H9 (cell line): ENCODE data around the gene NRP2. TPM values are rescaled to one million over a fixed set of nuclear protein-coding genes. Genes with fewer than 3 reads are reported as not detected.

Source experiments
- DNase-seq: peaks from one replicate; pipeline ENCODE4 v3.0.0-alpha.2; 2017
- H2AFZ ChIP-seq: one replicate; pipeline ENCODE4 v1.6.1; 2013; ENCODE audit warnings: mild to moderate bottlenecking, low read length, control low read depth, moderate library complexity
- H2AK5ac ChIP-seq: 2 replicates; pipeline ENCODE4 v1.6.1; 2013; ENCODE audit warnings: low read length, control low read depth, mixed read lengths; ENCODE audit not compliant: insufficient read length
- H2BK120ac ChIP-seq: one replicate; pipeline ENCODE4 v1.6.1; 2013; ENCODE audit warnings: low read depth, mild to moderate bottlenecking, low read length, control low read depth, inconsistent platforms; ENCODE audit not compliant: poor library complexity, severe bottlenecking
- H2BK12ac ChIP-seq: 2 replicates; pipeline ENCODE4 v1.6.1; 2013; ENCODE audit warnings: low read length, control low read depth, mixed read lengths, low read depth; ENCODE audit not compliant: insufficient read length
- H2BK15ac ChIP-seq: 2 replicates; pipeline ENCODE4 v1.6.1; 2013; ENCODE audit warnings: low read depth, low read length, control low read depth
- H2BK20ac ChIP-seq: one replicate; pipeline ENCODE4 v1.6.1; 2013; ENCODE audit warnings: low read depth, mild to moderate bottlenecking, low read length, control low read depth, inconsistent platforms; ENCODE audit not compliant: poor library complexity, severe bottlenecking
- H2BK5ac ChIP-seq: 2 replicates; pipeline ENCODE4 v1.6.1; 2013; ENCODE audit warnings: low read length, control low read depth, mixed read lengths; ENCODE audit not compliant: insufficient read length
- H3K14ac ChIP-seq: 2 replicates; pipeline ENCODE4 v1.6.1; 2013; ENCODE audit warnings: low read length, control low read depth; ENCODE audit not compliant: insufficient read depth
- H3K18ac ChIP-seq: 2 replicates; pipeline ENCODE4 v1.6.1; 2013; ENCODE audit warnings: low read depth, mild to moderate bottlenecking, mixed read lengths, low read length, control low read depth; ENCODE audit not compliant: insufficient read length
- H3K23ac ChIP-seq: 2 replicates; pipeline ENCODE4 v1.6.1; 2013; ENCODE audit warnings: low read length, control low read depth, mixed read lengths, low read depth; ENCODE audit not compliant: insufficient read length
- H3K23me2 ChIP-seq: 2 replicates; pipeline ENCODE4 v1.6.1; 2013; ENCODE audit warnings: low read depth, mild to moderate bottlenecking, mixed read lengths, low read length, control low read depth; ENCODE audit not compliant: insufficient read length, poor library complexity, severe bottlenecking
- H3K27ac ChIP-seq: 2 replicates; pipeline ENCODE4 v1.5.1; 2013; ENCODE audit warnings: low read length, control low read depth, mixed read lengths, low read depth; ENCODE audit not compliant: insufficient read length
- H3K27me3 ChIP-seq: 2 replicates; pipeline ENCODE4 v1.6.1; 2013; ENCODE audit warnings: low read length, control low read depth, inconsistent platforms; ENCODE audit not compliant: insufficient read depth
- H3K4ac ChIP-seq: 2 replicates; pipeline ENCODE4 v1.6.1; 2013; ENCODE audit warnings: low read depth, mild to moderate bottlenecking, control low read depth, inconsistent platforms, low read length, moderate library complexity
- H3K4me1 ChIP-seq: 2 replicates; pipeline ENCODE4 v1.6.1; 2013; ENCODE audit warnings: low read length, control low read depth, inconsistent platforms; ENCODE audit not compliant: insufficient read depth
- H3K4me2 ChIP-seq: 2 replicates; pipeline ENCODE4 v1.6.1; 2013; ENCODE audit warnings: low read length, control low read depth, mixed read lengths; ENCODE audit not compliant: insufficient read length, insufficient read depth
- H3K56ac ChIP-seq: 2 replicates; pipeline ENCODE4 v1.6.1; 2013; ENCODE audit warnings: low read depth, mild to moderate bottlenecking, mixed read lengths, low read length, control low read depth; ENCODE audit not compliant: insufficient read length
- H3K79me1 ChIP-seq: 2 replicates; pipeline ENCODE4 v1.6.1; 2013; ENCODE audit warnings: low read depth, mild to moderate bottlenecking, moderate library complexity, low read length, control low read depth, inconsistent platforms; ENCODE audit not compliant: insufficient read depth, poor library complexity, severe bottlenecking
- H3K79me2 ChIP-seq: 2 replicates; pipeline ENCODE4 v1.6.1; 2013; ENCODE audit warnings: low read length, control low read depth, inconsistent platforms; ENCODE audit not compliant: insufficient read depth
- H3K9ac ChIP-seq: 2 replicates; pipeline ENCODE4 v1.6.1; 2013; ENCODE audit warnings: low read length, control low read depth, mixed read lengths; ENCODE audit not compliant: insufficient read length; ENCODE audit errors: extremely low read depth
- H3K9me3 ChIP-seq: one replicate; pipeline ENCODE4 v1.6.1; 2013; ENCODE audit warnings: low read depth, low read length, inconsistent platforms; ENCODE audit not compliant: control insufficient read depth
- H3T11ph ChIP-seq: one replicate; pipeline ENCODE4 v1.6.1; 2013; ENCODE audit warnings: mild to moderate bottlenecking, low read length, control low read depth, inconsistent platforms
- H4K20me1 ChIP-seq: one replicate; pipeline ENCODE4 v1.6.1; 2013; ENCODE audit not compliant: control insufficient read depth, insufficient read length, insufficient read depth
- H4K5ac ChIP-seq: 2 replicates; pipeline ENCODE4 v1.6.1; 2013; ENCODE audit warnings: low read depth, mild to moderate bottlenecking, mixed read lengths, low read length, control low read depth; ENCODE audit not compliant: insufficient read length
- H4K8ac ChIP-seq: replicated peaks from 2 replicates; pipeline ENCODE4 v1.6.1; 2013; ENCODE audit warnings: low read length, control low read depth, mixed read lengths, low read depth; ENCODE audit not compliant: insufficient read length
- H4K91ac ChIP-seq: 2 replicates; pipeline ENCODE4 v1.6.1; 2013; ENCODE audit warnings: low read depth, mild to moderate bottlenecking, moderate library complexity, mixed read lengths, low read length, control low read depth; ENCODE audit not compliant: insufficient read length
- H3K27ac Mint-ChIP-seq, 3 experiments: 2 replicates in 2 of 3; 3 replicates in 1 of 3; pipeline ENCODE4 v1.8.0; 2020 to 2021; ENCODE audit warnings: mixed read lengths in 3 of 3, mild to moderate bottlenecking in 1 of 3, moderate library complexity in 1 of 3
- H3K27me3 Mint-ChIP-seq: 2 replicates; pipeline ENCODE4 v1.8.0; 2021; ENCODE audit warnings: low read depth, mild to moderate bottlenecking, moderate library complexity, mixed read lengths
- H3K36me3 Mint-ChIP-seq, 3 experiments: 2 replicates in 2 of 3; 3 replicates in 1 of 3; pipeline ENCODE4 v1.8.0; 2020 to 2021; ENCODE audit warnings: low read depth in 3 of 3, mixed read lengths in 3 of 3; ENCODE audit not compliant: insufficient read depth in 1 of 3
- H3K4me1 Mint-ChIP-seq, 2 experiments: 2 replicates each; pipeline ENCODE4 v1.8.0; 2020; ENCODE audit warnings: mixed read lengths in 2 of 2
- H3K4me3 Mint-ChIP-seq, 2 experiments: 2 replicates in 1 of 2; 3 replicates in 1 of 2; pipeline ENCODE4 v1.8.0; 2020 to 2021; ENCODE audit warnings: mild to moderate bottlenecking in 2 of 2, mixed read lengths in 2 of 2, moderate library complexity in 1 of 2
- H3K9me3 Mint-ChIP-seq, 2 experiments: 2 replicates in 1 of 2; 3 replicates in 1 of 2; pipeline ENCODE4 v1.8.0; 2020; ENCODE audit warnings: mild to moderate bottlenecking in 2 of 2, mixed read lengths in 2 of 2, moderate library complexity in 1 of 2
- CTCF ChIP-seq: fragments of 200-600 bp; sonication (generic); conservative IDR thresholded peaks from 3 replicates; pipeline ENCODE4 v1.8.0; 2021; ENCODE audit warnings: antibody characterized with exemption, mild to moderate bottlenecking
- WGBS: extraction: QIAGEN DNeasy Blood & Tissue Kit; methylation state at CpG from one replicate; pipeline ENCODE4 v1.1.7; 2013; ENCODE audit warnings: missing lambda C conversion rate, low lambda C conversion rate, mixed read lengths; ENCODE audit not compliant: insufficient read length; ENCODE audit errors: extremely low coverage; 5-methylcytosine and 5-hydroxymethylcytosine counted together
- total RNA-seq: library from RNA; stranded (reverse); gene quantifications from 2 replicates; pipeline ENCODE4 v1.2.1, GENCODE V29; 2021

NRP2 gene
- total RNA-seq, 1 experiment from 2014 or later, result 19.7 TPM

- Histone ChIP-seq H2AK5ac (no peak overlapping the region), H4K8ac (no peak overlapping the region), H3K9ac (peak overlapping the region; percentile 16), H3K79me2 (peaks cover 2% of the 10 kb centered on the region; the same call in 1 of the 2 replicates), H3K4me1 (peaks cover 2% of the 10 kb centered on the region; the same call in 1 of the 2 replicates), H3T11ph (no peak overlapping the region), H3K56ac (no peak overlapping the region), H3K14ac (0 out of 2 replicates have a peak overlapping the region, but pooled peaks have one; percentile 92), H2BK5ac (no peak overlapping the region), H3K18ac (peak overlapping the region; percentile 28), H2AFZ (no peak overlapping the region), H3K27me3 (peaks cover 26% of the 10 kb centered on the region; the same call in 1 of the 2 replicates), H4K91ac (no peak overlapping the region), H2BK12ac (no peak overlapping the region), H4K5ac (no peak overlapping the region), H2BK20ac (no peak overlapping the region), H3K23ac (no peak overlapping the region), H3K9me3 (no peaks in the 10 kb centered on the region), H3K23me2 (peaks cover 40% of the 10 kb centered on the region), H3K27ac (no peak overlapping the region), H3K79me1 (no peaks in the 10 kb centered on the region), H3K4ac (no peak overlapping the region), H2BK15ac (no peak overlapping the region), H4K20me1 (no peaks in the 10 kb centered on the region), H3K4me2 (peak overlapping the region; percentile 42), H2BK120ac (no peak overlapping the region)
- H3K4me3 Mint-ChIP-seq, result peak overlapping the region; percentile 74 to 92
- no peaks in the 10 kb centered on the region; a peak in 2 of 5 replicates for H3K9me3 Mint-ChIP-seq
- H3K27ac Mint-ChIP-seq, result peak overlapping the region in 1 of 3 experiments; percentile 88; a peak in 1 of 7 replicates
- no peak for TF ChIP-seq CTCF
- H3K36me3 Mint-ChIP-seq, result peaks cover 0 to 6% (median 2%) of the 10 kb centered on the region in 3 experiments; a peak in 4 of 7 replicates
- WGBS, result no CpG with 5 or more reads among the region's 35 CpGs
- peaks cover 71 to 78% of the 10 kb centered on the region in 2 experiments for H3K4me1 Mint-ChIP-seq
- H3K27me3 Mint-ChIP-seq, result peaks cover 72% of the 10 kb centered on the region
- DNase-seq, result peak; percentile 61
These were observed 2.6 kb downstream of the NRP2 start for GRCh38 chr2:205684871-205685313.
